ENCODE data around the gene SETSIP.

- TF ChIP-seq EZH2 (IDR thresholded peaks at IDR 0.05; ENCODE audit: borderline replicate concordance, low read depth, low read length, poor library complexity, severe bottlenecking) = no peak
- TF ChIP-seq CTCF (conservative IDR thresholded peaks at IDR 0.05; ENCODE audit: low read depth, low read length) = no peak
Measured at GRCh38 chr1:92030656-92031107, 44.5 kb downstream of the SETSIP start.
